ELR (cell line): ENCODE measurements around the gene SNRNP27.
A peak's percentile ranks its signal among the peaks of the same experiment; 100 is the strongest.
"Not testable (repeated sequence)": the region's sequence is repeated elsewhere in the genome, so short reads cannot be mapped to it uniquely, and the experiment has no call there.

ENCODE experiments used
- DNase-seq: peaks from one replicate; pipeline ENCODE4 v3.0.0-alpha.2; 2015; ENCODE audit warnings: low read depth

Gene SNRNP27, protein sequence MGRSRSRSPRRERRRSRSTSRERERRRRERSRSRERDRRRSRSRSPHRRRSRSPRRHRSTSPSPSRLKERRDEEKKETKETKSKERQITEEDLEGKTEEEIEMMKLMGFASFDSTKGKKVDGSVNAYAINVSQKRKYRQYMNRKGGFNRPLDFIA

DNA sequence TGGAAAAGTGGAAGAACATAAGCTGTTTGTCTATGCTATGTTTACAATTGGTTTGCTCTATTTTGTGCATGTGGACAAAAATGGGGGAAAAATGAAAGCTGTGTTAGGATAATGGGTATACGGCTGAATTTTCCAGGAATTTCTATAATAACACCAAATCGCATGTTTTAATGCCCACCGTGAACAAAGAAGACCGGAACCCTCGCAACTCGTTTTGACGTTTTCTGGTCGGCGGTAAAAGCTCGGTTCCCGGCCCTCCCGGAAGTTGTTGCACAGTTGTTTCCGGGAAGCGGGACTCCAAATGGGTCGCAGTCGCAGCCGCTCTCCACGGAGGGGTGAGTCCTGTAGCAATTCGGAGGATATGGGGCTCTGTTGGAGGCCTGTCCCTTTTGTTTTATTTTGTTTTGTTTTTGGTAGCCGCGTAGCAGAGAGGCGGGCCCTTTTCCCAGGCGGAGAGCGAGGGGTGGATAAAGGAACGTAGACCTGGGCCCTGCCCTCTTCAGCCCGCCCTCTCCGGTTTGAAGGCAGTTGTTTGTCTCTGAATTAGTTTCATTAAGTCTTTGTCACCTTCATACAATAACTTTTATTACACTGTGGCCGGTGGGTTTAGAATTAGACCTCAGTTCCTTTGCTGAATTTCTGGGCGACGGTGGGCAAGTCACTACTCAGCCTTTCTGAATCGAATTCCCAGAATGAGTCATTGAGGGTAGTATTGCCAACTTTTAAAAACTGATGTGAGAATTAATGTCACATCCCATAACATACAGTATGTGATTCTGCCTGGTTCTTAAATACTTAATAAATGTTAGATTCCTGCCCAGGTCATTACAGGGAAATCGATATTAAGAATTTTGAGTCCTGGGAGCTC, at the start of gene SNRNP27:
TSS of gene SNRNP27 (plus strand) at position 273 of the 868 bp plus-strand sequence. CDS start at position 302, 29 bp downstream.
- DNase-seq: peak; percentile 91

DNA sequence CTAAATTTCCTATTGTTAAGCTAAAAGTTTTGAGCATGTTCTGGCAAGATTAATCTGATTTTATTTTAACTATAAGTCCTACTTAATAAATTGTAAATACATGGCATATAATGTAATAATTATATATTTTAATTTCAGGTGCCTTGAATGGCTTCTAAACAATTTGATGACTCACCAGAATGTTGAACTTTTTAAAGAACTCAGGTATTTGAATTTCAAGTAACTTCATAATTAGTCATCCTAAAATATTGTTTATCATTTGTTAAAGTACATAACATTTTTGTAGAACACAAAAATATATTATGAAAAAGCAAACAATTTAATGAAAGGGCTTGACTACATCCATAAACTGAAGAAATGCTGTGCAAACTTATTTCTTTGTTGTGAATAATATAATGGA, 49.8 kb upstream of the SNRNP27 start:
- DNase-seq: no peak

DNA sequence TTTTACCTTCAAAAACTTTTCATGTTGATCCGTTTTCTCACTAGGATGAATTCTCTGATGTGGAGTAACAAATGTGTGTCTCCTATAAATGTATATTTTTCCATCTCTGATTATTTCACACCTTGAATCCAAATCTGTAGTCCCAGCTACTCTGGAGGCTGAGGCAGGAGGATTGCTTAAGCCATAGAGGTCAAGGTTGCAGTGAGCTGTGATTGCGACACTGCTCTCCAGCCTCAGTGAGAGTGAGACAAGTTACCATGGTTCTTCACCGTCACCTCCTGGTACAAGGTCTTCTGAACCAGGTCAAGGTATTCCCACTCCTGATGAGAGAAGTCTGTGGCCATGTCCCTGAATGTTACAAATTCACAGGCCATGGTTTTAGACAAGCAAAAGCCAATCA, 49.2 kb upstream of the SNRNP27 start:
- DNase-seq: no peak

DNA sequence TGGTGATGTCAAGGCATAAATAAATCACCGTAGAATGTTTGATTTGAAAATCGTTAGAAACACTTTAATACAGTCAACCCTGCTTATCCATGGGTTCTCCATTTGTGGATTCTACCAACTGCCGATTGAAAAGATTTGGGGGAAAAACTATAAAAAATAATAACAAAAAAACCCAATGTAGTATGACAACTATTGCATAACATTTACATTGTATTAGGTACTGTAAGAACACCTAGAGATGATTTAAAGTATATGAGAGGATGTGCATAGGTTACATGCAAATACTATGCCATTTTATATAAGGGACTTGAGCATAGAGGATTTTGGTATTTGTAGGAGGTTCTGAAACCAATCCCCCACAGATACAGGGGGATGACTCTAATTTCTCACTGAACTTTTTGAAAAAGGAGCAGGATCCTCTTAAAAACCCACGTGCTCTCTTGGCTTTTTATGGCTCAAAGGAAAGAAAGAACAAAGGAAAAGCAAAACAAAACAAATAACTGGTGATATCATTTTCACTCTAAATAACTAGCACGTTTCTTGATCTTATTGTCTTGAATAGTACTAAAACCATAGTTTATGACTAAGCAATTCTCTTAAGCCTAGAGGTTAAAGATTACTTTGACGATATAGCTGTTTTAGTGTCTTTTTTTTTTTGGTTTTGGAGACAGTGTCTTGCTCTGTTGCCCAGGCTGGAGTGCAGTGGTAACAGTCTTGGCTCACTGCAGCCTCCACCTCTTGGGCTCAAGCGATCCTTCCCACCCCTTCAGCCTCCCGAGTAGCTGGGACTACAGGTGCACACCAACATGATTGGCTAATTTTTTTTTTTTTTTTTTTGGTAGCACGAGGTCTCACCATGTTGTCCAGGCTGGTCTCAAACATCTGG, 47.3 kb upstream of the SNRNP27 start:
- DNase-seq: no peak

DNA sequence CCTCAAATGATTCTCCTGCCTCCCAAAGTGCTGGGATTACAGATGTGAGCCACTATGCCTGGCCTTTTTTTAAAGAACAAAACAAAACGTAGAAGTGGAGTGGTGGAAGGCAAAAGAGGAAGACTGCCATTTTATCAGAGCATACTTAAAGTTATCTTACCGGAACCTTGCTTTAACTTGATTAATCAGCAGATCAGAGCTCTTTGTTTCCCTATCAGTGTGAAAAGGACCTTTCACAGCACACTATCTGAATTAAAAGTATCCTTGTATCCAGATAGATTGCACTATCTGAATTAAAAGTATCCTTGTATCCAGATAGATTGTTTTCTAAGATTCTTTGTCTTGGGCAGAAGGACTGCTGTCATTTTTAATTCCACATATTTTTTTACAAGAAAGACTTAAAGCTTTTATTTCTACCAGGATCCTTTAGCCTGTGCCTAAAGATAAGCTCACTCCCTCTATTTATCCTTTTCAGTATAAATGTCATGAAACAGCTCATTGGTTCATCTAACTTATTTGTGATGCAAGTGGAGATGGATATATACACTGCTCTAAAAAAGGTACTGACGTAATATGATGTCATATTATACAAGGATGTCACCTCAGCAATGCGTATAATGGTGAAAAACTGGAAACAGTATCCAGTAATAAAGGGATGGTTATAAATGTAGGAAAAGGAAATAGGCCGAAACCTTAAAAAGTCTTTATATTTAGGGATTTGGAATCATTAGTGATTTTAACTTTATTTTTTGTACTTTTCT, 46.5 kb upstream of the SNRNP27 start:
- no peak for DNase-seq

DNA sequence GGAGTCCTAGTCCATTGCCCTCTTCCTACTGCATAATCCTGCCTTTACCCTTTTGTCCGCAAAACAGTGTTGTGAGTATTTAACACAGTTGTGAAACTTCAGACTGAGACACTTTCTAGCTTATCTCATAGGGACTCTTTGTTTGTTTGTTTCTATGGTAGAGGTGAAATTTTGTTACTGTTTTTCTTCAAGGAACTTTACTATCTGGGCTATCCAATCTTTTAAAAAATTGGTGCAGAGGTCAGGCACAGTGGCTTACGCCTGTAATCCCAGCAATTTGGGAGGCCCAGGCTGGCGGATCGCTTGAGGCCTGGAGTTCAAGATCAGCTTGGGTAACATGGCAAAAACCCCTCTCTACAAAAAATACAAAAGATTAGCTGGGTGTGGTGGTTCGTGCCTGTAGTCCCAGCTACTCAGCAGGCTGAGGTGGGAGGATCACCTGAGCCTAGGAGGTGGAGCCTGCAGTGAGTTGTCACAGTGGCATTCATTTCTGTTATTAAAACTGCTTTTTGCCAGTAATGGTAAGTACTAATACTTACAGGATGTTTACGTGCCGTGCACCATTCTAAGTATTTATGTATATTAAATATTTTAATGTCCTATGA, 45.5 kb upstream of the SNRNP27 start:
- no peak for DNase-seq

DNA sequence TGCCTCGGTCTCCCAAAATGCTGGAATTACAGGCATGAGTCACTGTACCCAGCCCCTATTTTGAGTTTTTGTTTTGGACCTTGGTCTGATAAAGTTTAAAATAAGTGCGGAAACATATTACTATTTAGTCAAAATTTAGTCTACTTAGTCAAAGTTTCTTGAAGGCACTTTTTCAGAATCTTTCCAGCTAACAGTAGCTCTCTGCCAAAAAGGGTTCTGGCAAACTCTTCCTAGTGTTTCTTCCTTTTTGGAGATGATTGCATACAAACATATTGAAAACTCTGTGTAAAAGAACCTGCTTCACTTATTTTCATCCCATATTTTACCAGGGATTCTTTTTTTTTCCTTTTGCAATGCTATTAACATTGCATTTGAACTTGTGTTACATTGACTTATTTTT, 35.5 kb upstream of the SNRNP27 start:
- no peak for DNase-seq

DNA sequence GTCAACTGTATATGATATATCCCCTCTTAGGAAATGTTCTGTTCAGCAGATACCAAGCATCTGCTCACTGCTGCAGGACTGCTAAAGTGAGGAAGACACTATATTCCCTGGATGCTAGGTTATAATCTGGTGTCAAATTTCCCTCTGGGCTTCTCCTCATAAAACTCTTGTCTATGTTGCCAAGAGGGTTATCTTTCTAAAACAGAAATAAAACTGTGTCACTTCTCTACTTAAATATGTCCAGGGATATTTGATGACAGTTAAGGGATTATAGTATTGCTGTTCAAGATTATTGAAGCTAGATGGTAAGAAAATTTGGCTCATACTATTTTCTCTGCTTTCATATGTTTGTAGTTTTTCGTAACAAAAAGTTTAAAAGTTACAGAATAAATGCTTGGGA, 30.5 kb upstream of the SNRNP27 start:
- DNase-seq: no peak

DNA sequence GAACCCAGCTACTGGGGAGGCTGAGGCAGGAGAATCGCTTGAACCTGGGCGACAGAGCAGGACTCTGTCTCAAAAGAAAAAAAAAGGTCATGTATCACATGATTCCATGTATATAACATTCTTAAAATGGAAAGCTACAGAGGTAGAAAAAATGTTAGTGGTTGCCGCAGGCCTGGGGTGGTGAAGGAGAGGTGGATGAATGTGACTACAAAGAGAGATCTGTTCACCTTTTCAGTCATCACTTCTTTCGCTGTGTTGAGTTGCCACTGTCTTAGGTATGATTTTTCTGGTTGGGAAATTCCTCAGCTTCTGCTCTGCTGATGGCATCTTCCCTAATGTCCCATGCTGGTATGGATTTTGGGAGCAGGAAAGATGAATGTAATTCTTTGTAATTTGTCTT, 5.3 kb upstream of the SNRNP27 start:
- DNase-seq: no peak

DNA sequence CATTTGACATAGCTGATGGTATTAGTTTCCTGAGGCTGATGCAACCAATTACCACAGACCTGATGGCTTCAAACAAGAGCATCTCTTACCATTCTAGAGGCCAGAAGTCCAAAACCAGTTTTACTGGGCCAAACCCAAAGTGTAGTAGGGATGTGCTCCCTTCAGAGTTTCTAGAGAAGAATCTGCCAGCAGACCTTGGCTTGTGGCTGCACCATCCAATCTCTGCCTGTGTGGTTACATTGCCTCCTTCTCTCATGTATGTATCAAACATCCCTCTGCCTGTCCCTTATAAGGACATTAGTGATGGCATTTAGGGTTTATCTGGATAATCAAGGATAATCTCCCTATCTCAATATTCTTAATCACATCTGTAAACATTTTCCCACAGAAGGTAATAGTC, 4.5 kb upstream of the SNRNP27 start:
- DNase-seq: no peak

DNA sequence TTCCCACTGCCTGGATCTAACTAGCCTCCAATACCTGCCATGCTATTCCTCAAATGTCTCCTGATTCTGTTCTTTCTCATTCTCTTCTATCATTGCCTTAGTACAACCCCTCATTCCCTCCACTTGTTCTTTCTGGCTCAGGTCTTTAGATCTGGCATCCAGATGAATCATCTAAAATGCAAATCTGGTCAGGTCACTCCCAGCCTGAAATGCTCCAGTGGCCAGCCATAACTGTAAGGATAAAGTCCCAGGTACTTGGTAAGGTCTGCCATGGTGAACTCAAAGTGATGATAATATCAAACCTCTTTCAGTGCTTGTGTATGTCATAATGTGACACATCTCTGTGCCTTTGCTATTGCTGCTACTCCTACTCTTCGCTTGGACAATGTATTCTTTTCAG, 2.9 kb upstream of the SNRNP27 start:
- DNase-seq: no peak

DNA sequence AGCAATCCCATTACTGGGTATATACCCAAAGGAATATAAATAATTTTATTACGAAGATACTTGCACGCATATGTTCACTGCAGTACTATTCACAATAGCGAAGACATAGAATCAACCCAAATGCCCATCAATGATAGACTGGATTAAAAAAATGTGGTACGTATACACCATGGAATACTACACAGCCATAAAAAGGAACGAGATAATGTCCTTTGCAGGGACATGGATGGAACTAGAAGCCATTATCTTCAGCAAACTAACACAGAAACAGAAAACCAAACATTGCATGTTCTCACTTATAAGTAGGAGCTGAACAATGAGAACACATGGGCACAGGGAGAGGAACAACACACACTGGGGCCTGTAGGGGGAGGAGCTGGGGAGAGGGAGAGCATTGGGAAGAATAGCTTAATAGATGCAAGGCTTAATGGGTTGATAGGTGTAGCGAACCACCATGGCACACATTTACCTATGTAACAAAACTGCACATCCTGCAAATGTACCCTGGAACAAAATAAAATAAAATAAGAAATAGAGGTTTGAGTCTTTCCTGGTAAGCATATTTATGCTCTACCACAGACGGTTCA, 825 bp upstream of the SNRNP27 start:
- DNase-seq: peak; percentile 24

DNA sequence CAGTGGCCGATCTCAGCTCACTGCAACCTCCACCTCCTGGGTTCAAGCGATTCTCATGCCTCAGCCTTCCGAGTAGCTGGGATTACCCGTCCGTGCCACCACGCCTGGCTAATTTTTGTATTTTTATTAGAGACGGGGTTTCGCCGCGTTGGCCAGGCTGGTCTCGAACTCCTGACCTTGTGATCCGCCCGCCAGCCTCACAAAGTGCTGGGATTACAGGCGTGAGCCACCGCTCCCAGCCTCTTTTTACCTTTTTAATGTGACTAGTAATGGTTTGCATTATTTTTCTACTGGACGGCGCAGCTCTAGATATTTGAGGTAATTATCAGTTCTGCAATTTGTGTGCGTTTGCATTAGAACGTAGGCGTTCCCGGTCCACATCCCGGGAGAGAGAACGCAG, 981 bp downstream of the SNRNP27 start:
- not testable (repeated sequence) for DNase-seq

DNA sequence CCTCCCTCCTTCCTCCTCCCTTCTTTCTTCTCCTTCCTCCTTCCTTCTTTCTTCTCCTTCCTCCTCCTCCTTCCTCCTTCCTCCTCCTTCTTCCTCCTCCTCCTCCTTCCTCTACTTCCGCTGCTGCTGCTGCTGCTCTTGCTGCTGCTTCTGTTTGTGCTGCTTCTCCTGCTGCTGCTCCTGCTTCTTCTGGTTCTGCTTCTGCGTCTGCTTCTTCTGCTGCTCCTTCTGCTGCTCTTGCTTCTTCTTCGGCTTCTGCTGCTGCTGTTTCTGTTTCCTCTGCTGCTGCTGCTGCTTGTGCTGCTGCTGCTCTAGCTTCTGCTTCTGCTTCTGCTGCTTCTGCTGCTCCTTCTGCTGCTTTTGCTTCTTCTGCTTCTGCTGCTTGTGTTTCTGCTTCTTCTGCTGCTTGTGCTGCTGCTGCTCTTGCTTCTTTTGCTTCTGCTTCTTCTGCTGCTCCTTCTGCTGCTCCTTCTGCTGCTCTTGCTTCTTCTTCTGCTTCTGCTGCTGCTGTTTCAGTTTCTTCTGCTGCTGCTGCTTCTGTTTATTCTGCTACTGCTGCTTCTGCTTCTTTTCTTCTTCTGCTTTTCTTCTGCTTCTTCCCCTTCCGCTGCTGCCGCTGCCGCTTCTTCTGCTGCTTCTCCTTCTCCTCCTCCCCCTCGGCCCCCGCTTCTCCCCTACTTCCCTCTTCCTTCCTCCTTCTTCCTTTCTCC, 8.6 kb downstream of the SNRNP27 start:
- DNase-seq: no peak

DNA sequence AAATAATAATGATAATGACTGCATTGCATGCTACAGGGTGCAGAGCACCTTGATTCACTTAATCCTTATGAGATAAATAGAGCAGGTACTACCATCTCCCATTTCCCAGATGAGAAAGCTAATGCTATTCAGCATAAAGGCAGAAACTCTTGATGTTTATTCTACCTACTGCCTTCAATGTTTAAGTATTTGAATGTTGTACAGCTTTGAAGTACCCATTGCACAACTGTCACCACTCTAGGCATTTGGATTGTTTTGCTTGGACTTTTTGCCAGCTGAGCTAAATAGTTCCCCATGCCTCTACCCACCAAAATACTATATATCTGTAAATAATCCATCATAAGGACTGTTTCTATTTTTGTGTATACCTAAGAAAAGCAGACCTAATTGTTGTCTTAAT, 13.5 kb downstream of the SNRNP27 start:
- DNase-seq: no peak

DNA sequence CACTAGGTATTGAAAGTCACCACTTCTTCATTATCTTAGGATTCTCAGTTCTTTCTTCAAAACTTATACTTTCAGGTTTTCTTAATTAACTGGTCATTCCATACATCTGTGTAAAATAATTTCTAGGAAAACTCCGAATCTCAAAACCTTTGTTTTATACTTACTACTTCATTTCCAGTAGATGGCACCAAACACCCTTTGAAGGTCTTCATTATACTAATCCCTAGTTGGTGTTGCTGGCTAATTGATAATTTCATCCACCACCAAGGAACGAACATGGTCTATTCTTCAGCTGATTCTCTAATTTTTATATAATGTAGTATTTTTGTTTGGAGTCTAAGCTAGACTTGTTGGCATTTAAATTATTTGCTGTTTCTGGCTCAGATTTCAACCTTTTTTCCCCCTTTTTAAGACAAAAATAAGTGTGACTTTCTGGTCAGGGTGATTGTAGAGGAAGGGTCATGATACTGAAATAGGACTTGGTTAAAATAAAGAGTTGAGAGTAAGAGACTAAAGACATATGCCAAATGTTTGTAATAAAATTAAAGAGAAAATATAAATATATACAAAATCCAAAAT, 18.3 kb downstream of the SNRNP27 start:
- DNase-seq: peak; percentile 79

DNA sequence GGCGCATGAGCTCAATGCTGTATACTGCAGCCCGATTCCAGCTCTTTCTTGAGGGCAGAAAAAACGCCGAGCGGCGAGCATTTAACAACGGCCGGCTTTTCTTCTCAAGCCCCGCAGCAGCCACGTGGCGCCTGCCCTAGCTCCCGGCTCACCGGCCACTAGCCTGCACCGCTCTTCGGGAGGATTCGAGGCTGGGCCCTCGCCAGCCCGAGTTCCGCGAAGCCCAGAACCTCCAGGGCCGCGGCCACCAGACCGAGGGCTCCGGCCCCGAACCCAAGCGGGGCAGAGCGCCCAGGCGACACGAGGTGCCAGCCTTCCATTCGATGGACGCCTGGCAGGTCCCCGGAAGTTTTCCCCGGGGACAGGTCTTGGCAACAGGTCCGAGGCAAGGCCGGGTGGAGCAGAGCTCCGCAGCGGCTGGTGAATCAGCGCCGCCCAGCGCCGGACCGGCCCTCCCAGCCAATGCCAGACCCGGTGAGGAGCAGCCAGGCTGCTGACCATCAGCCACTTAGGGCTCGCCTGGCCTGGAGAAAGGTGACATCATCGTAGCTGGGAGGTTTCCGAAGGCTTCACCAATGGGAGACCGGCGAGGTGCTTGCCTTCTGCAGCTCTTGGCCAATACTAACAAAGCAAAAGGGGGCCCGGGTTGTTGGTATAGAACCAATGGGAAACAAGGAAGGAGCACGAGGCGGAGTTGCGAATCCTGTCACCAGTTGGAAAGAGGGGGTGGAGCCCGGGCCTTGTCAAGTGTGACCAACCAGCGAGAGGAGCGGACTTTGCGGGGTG, 20.6 kb downstream of the SNRNP27 start:
- peak; percentile 100 for DNase-seq

DNA sequence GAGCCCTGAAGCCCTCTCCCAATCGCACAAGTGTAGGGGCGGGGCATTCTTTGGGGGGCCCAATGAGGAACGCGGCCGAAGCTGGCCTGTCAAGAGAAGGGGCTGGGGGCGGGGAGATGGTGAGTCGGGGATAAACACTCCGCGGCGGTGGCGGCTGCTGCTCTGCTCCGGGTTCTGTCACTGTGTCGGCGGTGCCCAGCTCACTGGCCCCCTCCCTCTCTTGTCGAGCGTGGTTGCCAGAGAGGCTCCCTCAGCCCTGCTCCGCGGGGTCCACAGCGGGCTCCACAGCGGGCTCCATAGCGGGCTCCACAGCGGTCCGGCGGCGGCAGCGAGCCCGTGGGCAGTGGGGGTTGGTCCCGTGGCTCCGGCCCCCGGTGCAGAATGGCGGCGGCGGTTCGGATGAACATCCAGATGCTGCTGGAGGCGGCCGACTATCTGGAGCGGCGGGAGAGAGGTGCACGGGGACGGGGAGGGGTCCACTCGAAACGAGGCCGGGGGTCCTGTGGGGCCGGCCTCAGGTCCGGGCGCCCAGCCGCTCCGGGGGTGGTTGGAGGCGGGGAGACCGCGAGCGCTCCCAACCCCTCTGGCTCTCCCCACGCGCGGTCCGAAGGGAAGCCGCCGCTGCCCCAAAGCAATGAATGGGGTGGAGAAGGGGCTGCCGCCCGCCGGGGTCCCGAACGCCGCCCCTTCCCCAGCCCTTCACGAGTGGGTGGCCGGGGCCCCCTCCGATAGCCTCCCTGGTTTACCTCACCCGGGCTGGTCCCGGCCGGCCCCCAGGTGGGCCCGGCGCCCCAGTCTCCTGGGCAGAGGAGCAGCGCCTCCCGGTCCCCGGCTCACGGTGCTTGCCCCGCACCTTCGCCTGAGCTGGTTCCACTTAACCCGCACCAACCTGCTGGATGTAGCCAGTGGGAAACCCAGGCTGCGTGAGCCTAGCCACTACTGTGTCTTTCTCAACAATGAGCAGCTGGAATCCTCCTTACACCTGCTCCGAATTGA, 21.5 kb downstream of the SNRNP27 start, which contains the start of gene MXD1:
TSS of gene MXD1 (plus strand) at position 160 of the 996 bp plus-strand sequence. CDS start at position 382, 222 bp downstream.
- peak; percentile 38 for DNase-seq
